Peyer's patch (tissue), 4 donors: Measurements from ENCODE around the gene PRMT5.

Source experiments
- CTCF ChIP-seq, 6 experiments: fragments of 450-650 bp in 4 of 6; fragments of 200-600 bp in 2 of 6; sonication (generic) in 1 of 6; IDR thresholded peaks; one replicate each; pipeline ENCODE4 v1.5.1; 2017 to 2019; ENCODE audit warnings: antibody characterized with exemption in 6 of 6, mild to moderate bottlenecking in 3 of 6, moderate library complexity in 1 of 6
- POLR2A ChIP-seq, 2 donors: fragments of 450-650 bp; IDR thresholded peaks; one replicate each; pipeline ENCODE4 v1.5.1; 2017; ENCODE audit warnings: antibody characterized with exemption in 2 of 2, mild to moderate bottlenecking in 2 of 2, moderate library complexity in 2 of 2

GRCh38 chr14:22926316-22926715 lies 2.9 kb downstream of the PRMT5 start:
- no peak for TF ChIP-seq CTCF (IDR thresholded peaks at IDR 0.05)
- TF ChIP-seq POLR2A (IDR thresholded peaks at IDR 0.05): no peak
